ENCODE data around the gene SEC24C.

- no peak for TF ChIP-seq EZH2phosphoT487 (conservative IDR thresholded peaks at IDR 0.05; ENCODE audit: low read length)
- TF ChIP-seq CTCF (IDR thresholded peaks at IDR 0.05; ENCODE audit: insufficient read depth, low read length, poor library complexity, severe bottlenecking), result no peak
Observed at GRCh38 chr10:73791871-73792400, 47.8 kb downstream of the SEC24C start.

Data from SU-DHL-6 (cell line).